ENCODE data around the gene TOR1AIP1.

DNA sequence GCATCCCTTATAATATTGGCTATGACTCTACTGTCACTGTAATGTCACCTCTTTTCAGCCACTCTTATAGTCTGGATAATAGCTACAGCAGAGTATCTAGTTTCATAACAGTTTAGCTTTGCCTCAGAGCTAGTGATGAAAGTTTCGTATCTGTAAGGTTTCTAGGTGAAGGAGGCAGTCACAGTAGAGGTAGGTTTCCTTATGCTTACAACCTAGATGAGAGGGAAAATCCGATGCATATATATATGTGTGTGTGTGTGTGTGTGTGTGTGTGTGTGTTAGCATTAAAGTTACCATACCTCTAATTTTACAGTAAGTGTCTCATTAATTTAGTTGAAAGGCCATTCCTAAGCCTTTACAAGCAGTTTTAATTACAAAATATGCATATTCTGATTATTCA, 2.3 kb upstream of the TOR1AIP1 start:
- TF ChIP-seq POLR2A (IDR thresholded peaks at IDR 0.05; ENCODE audit: low read depth, low read length) (no peak), POLR2AphosphoS5 (IDR thresholded peaks at IDR 0.05; ENCODE audit: low read depth, low read length) (no peak), TAF1 (IDR thresholded peaks at IDR 0.05; ENCODE audit: borderline replicate concordance, low read depth, low read length) (no peak)
